HCEC 1CT (cell line): Measurements from ENCODE around the gene MYD88.

Experiments
- DNase-seq: peaks from one replicate; pipeline ENCODE4 v3.0.0-alpha.2; 2017

MYD88 gene

GRCh38 chr3:38168151-38169026, 29.9 kb downstream of the MYD88 start:
- peak; percentile 80 for DNase-seq

GRCh38 chr3:38169027-38169317, 30.5 kb downstream of the MYD88 start:
- peak; percentile 67 for DNase-seq

- no peak for DNase-seq
Observed at GRCh38 chr3:38170722-38171121, 32.3 kb downstream of the MYD88 start.

- no peak for DNase-seq
Observed at GRCh38 chr3:38171622-38172021, 33.2 kb downstream of the MYD88 start.

GRCh38 chr3:38173834-38174418, 35.5 kb downstream of the MYD88 start:
- DNase-seq, result no peak

GRCh38 chr3:38177181-38177580, 38.7 kb downstream of the MYD88 start:
- no peak for DNase-seq

GRCh38 chr3:38186781-38187180, 48.3 kb downstream of the MYD88 start:
- no peak for DNase-seq

- DNase-seq, result no peak
Observed at GRCh38 chr3:38190481-38190881, 52.0 kb downstream of the MYD88 start.
